Pulmonary artery endothelial cell (primary cell): ENCODE data around the gene KHK. TPM values are rescaled to one million over a fixed set of nuclear protein-coding genes. Genes with fewer than 3 reads are reported as not detected.
A peak's percentile ranks its signal among the peaks of the same experiment; 100 is the strongest.

Experiments used
- DNase-seq: peaks from one replicate; pipeline ENCODE4 v3.0.0-alpha.2; 2011; ENCODE audit warnings: low read depth, low spot score
- total RNA-seq: library from RNA; depleted of rRNA; stranded (reverse); fragments of >200 nt; gene quantifications from 2 replicates; pipeline ENCODE4 v1.2.3, GENCODE V29; 2014

KHK gene
- 2.1 and 4.6 TPM in 2 replicates for total RNA-seq

- no peak for DNase-seq
Measured at GRCh38 chr2:27086724-27087593, at the start of gene KHK. Gene KHK, plus strand, starts transcription at chr2:27086772. Its CDS starts 488 bp downstream, at chr2:27087260.

- no peak for DNase-seq
Measured at GRCh38 chr2:27038012-27038411, 48.6 kb upstream of the KHK start.

GRCh38 chr2:27038631-27039339 lies 47.8 kb upstream of the KHK start:
- no peak for DNase-seq

GRCh38 chr2:27039426-27039825 lies 47.1 kb upstream of the KHK start:
- no peak for DNase-seq

- DNase-seq, result no peak
Measured at GRCh38 chr2:27039871-27040270, 46.7 kb upstream of the KHK start.

GRCh38 chr2:27040282-27040681 lies 46.3 kb upstream of the KHK start:
- DNase-seq, result no peak

GRCh38 chr2:27041752-27042151 lies 44.8 kb upstream of the KHK start:
- no peak for DNase-seq

- no peak for DNase-seq
Measured at GRCh38 chr2:27042159-27042661, 44.4 kb upstream of the KHK start.

GRCh38 chr2:27042985-27043634 lies 43.5 kb upstream of the KHK start:
- no peak for DNase-seq

- DNase-seq, result no peak
Measured at GRCh38 chr2:27049422-27050280, 36.9 kb upstream of the KHK start.

- DNase-seq, result peak; percentile 67
Measured at GRCh38 chr2:27050281-27050995, 36.1 kb upstream of the KHK start.

GRCh38 chr2:27050996-27051901 lies 35.3 kb upstream of the KHK start, which contains the start of gene AGBL5:
Gene AGBL5, plus strand, starts transcription at chr2:27051668. Its CDS starts 1,291 bp downstream, at chr2:27052959.
- peak; percentile 57 for DNase-seq

- DNase-seq, result no peak
Measured at GRCh38 chr2:27051902-27052645, 34.5 kb upstream of the KHK start.

GRCh38 chr2:27053321-27053720 lies 33.3 kb upstream of the KHK start:
- DNase-seq, result no peak

GRCh38 chr2:27053776-27054175 lies 32.8 kb upstream of the KHK start:
- no peak for DNase-seq

GRCh38 chr2:27054721-27055120 lies 31.9 kb upstream of the KHK start:
- no peak for DNase-seq

GRCh38 chr2:27057184-27057583 lies 29.4 kb upstream of the KHK start:
- DNase-seq, result no peak

GRCh38 chr2:27058210-27058609 lies 28.4 kb upstream of the KHK start:
- DNase-seq, result no peak
